Stomach (tissue), 4 donors: ENCODE measurements around the gene CYP2J2.
"Not testable (repeated sequence)": the region's sequence is repeated elsewhere in the genome, so short reads cannot be mapped to it uniquely, and the experiment has no call there.

ENCODE experiments used
- CTCF ChIP-seq, 7 experiments: fragments of 450-650 bp in 4 of 7; fragments of 200-600 bp in 3 of 7; sonication (generic) in 3 of 7; IDR thresholded peaks; one replicate each; pipeline ENCODE4 v1.5.1; 2016 to 2019; ENCODE audit warnings: antibody characterized with exemption in 7 of 7, control low read depth in 2 of 7, mild to moderate bottlenecking in 1 of 7
- POLR2A ChIP-seq, 4 donors: fragments of 450-650 bp; IDR thresholded peaks; one replicate each; pipeline ENCODE4 v1.6.1; 2016; ENCODE audit warnings: antibody characterized with exemption in 4 of 4, control low read depth in 2 of 4, mild to moderate bottlenecking in 1 of 4, moderate library complexity in 1 of 4

- not testable (repeated sequence) for TF ChIP-seq CTCF, POLR2A (IDR thresholded peaks at IDR 0.05)
Observed at GRCh38 chr1:59968746-59969145, 42.2 kb upstream of the CYP2J2 start.
